Adrenal gland (tissue), 19 donors: ENCODE measurements around the gene SLC6A13. TPM values are rescaled to one million over a fixed set of nuclear protein-coding genes. Genes with fewer than 3 reads are reported as not detected.
"Not testable (repeated sequence)": the region's sequence is repeated elsewhere in the genome, so short reads cannot be mapped to it uniquely, and the experiment has no call there.

Experiments
- DNase-seq, 7 donors: peaks; one replicate each; pipeline ENCODE4 v3.0.0-alpha.2; 2019 to 2020
- H3K27ac ChIP-seq, 5 donors: fragments of 200-600 bp; sonication (generic) in 4 of 5; 1 replicate in 3 of 5; 2 replicates in 2 of 5; pipeline versions ENCODE4 v1.5.1 to v1.8.0; 2016 to 2020; ENCODE audit warnings: mild to moderate bottlenecking in 1 of 5
- H3K27me3 ChIP-seq: fragments of 200-600 bp; 2 replicates; pipeline ENCODE4 v1.8.0; 2021
- H3K36me3 ChIP-seq, 2 donors: fragments of 200-600 bp; replicated peaks in 1 of 2; 1 replicate in 1 of 2; 2 replicates in 1 of 2; pipeline versions ENCODE4 v1.5.1 to v1.8.0; 2018 to 2022
- H3K4me1 ChIP-seq, 2 donors: fragments of 200-600 bp; replicated peaks in 1 of 2; 1 replicate in 1 of 2; 2 replicates in 1 of 2; pipeline versions ENCODE4 v1.5.1 to v1.8.0; 2018 to 2021
- H3K4me3 ChIP-seq, 4 donors: fragments of 200-600 bp; sonication (generic) in 3 of 4; one replicate each; pipeline ENCODE4 v1.5.1; 2016 to 2018
- H3K9me3 ChIP-seq, 3 donors: fragments of 200-600 bp; sonication (generic) in 1 of 3; replicated peaks in 1 of 3; 1 replicate in 2 of 3; 2 replicates in 1 of 3; pipeline versions ENCODE4 v1.5.1 to v1.8.0; 2016 to 2021
- POLR2A ChIP-seq, 2 donors: fragments of 450-650 bp; IDR thresholded peaks; one replicate each; pipeline ENCODE4 v1.6.1; 2017; ENCODE audit warnings: antibody characterized with exemption in 2 of 2, mild to moderate bottlenecking in 2 of 2, moderate library complexity in 1 of 2
- WGBS, 4 donors: extraction: QIAGEN DNeasy Blood & Tissue Kit in 2 of 4; methylation state at CpG; one replicate each; pipeline versions ENCODE4 v1.1.5 to v1.1.7; 2013 to 2017; 5-methylcytosine and 5-hydroxymethylcytosine counted together
- intact Hi-C, 2 donors: fragments of 100-400 bp; cut with DNase I; formaldehyde crosslinking; loops; one replicate each; pipeline versions ENCODE4 v1.14.1 to v1.15.0; 2022 to 2023
- long read RNA-seq, 10 donors: library from polyadenylated mRNA in 3 of 10; unstranded in 2 of 10; stranded (forward) in 1 of 10; transcript quantifications; one replicate each; pipeline ENCODE4 v2.0.0 and lab custom pipeline, GENCODE V29; 2021 to 2026
- polyA plus RNA-seq, 3 donors: library from polyadenylated mRNA; stranded (reverse); fragments of 200-250 nt in 2 of 3; fragments of 350-450 nt in 1 of 3; fragmentation: Illumina TruSeq in 1 of 3; extraction: RNeasy Lipid Tissue Mini Kit (QIAGEN cat#74804) in 1 of 3; gene quantifications; one replicate each; pipeline ENCODE4 v1.2.3, GENCODE V29; 2013 to 2014
- total RNA-seq, 9 donors: library from RNA; depleted of rRNA in 4 of 9; stranded (reverse); fragments of >200 nt in 4 of 9; fragments of 120-200 nt in 1 of 9; fragmentation: NEBNext Ultra II Directional in 1 of 9; extraction: Animal tissue kit (Norgen Biotek cat#: 25700) in 1 of 9; gene quantifications; one replicate each; pipeline versions ENCODE4 v1.1.0 to v1.2.4, GENCODE V29; 2013 to 2023
- TF ChIP-seq, protein P1 (sequence below), 6 experiments: fragments of 450-650 bp in 4 of 6; fragments of 200-600 bp in 2 of 6; sonication (generic) in 1 of 6; IDR thresholded peaks; 1 replicate in 5 of 6; 2 replicates in 1 of 6; pipeline versions ENCODE4 v1.5.1 to v1.8.0; 2016 to 2021; ENCODE audit warnings: antibody characterized with exemption in 6 of 6, mild to moderate bottlenecking in 2 of 6, moderate library complexity in 1 of 6
- donor health status: healthy with polysubstance abuse.
- donor health status: Bipolar disorder and iron deficiency.
- donor health status: DM: yes; HTN: yes; CAD: no.
- donor health status: DM: no; HTN: no; CAD: no.
- donor health status: DM: no; HTN: no; CAD: no.
- donor health status: DM: yes; HTN: yes; CAD: no.

SLC6A13 gene
- total RNA-seq (under 1 TPM in 3 of 9 donors, not detected in 6; 0.22 to 0.95 (median 0.83) TPM), polyA plus RNA-seq (1 to 10 TPM in 1 of 3 donors, under 1 TPM in 2; 0.37 to 1.0 (median 0.46) TPM)
- long read RNA-seq, donor 1 = 0 reads
- long read RNA-seq, donor 2 = 0 reads
- long read RNA-seq, donor 3 = 0 reads
- long read RNA-seq, donor 4 = 0 reads
- long read RNA-seq, donor 5 = 0 reads
- long read RNA-seq, donor 6, partial matches to known transcripts = 0 of 1 reads
- long read RNA-seq, donor 6, other reads (novel, unspliced or antisense) = 1 of 1 reads
- long read RNA-seq, donor 7 = 0 reads
- long read RNA-seq, donor 8 = 0 reads
- long read RNA-seq, donor 9 = 0 reads
- long read RNA-seq, donor 10 = 0 reads

DNA sequence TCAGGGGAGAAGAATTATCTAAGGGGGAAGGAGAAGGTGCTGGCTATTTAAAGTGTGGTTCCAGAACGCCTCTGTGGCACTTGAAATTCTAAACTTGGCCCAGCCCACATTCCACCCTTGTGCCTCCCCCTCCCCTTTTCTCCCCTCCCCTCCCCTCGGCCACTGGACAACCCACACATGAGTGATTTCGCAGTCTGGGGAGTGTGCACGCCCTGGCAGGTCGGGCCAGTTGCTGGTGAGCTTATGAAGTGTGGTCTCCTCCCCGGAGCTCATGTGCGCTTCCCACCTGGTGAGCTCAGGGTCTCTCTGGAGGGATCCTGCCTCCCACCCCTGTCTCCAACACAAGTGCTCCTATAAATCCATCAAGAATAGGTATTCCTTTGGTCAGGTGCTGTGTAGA, at the start of gene SLC6A13:
TSS of gene SLC6A13 (minus strand) at position 20 of the 400 bp plus-strand sequence. CDS start 2,784 bp downstream, outside the sequence.
- no peak within 1 kb of the TSS for H3K4me3 ChIP-seq
- peaks cover 6% of the 10 kb centered on the region for H3K27me3 ChIP-seq
- intact Hi-C loops = no loop called here
- H3K9me3 ChIP-seq = no peaks in the 10 kb centered on the region
- no peak within 1 kb of the TSS for H3K27ac ChIP-seq
- no peaks in the 10 kb centered on the region for H3K4me1 ChIP-seq
- H3K36me3 ChIP-seq = no peaks in the 10 kb centered on the region
- TF ChIP-seq POLR2A (IDR thresholded peaks at IDR 0.05) = no peak
- TF ChIP-seq, protein P1, sequence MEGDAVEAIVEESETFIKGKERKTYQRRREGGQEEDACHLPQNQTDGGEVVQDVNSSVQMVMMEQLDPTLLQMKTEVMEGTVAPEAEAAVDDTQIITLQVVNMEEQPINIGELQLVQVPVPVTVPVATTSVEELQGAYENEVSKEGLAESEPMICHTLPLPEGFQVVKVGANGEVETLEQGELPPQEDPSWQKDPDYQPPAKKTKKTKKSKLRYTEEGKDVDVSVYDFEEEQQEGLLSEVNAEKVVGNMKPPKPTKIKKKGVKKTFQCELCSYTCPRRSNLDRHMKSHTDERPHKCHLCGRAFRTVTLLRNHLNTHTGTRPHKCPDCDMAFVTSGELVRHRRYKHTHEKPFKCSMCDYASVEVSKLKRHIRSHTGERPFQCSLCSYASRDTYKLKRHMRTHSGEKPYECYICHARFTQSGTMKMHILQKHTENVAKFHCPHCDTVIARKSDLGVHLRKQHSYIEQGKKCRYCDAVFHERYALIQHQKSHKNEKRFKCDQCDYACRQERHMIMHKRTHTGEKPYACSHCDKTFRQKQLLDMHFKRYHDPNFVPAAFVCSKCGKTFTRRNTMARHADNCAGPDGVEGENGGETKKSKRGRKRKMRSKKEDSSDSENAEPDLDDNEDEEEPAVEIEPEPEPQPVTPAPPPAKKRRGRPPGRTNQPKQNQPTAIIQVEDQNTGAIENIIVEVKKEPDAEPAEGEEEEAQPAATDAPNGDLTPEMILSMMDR (IDR thresholded peaks at IDR 0.05) = no peak
- no peak for DNase-seq
- WGBS, 4 donors = 21 to 26% (median 24%) methylated on average over 6 to 7 of the region's 7 CpGs

DNA sequence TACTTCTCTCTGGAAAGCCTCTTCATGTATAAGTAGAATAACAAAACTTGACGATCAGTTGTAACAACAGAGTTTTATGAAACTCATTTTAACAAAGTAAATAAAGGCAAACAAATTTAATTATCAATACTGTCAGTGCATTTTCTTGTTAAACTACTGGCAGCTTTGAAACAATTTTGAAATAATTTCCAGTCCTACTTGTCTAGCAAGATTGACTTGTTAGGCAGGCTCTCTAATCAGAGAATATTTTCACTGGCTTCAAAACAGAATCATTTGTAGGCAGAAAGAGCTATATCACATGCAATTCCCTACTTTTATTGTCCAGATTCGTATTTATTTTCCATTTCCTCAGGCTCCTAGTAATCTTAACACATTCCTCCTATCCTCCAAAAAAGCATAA, 45.9 kb upstream of the SLC6A13 start:
- H3K36me3 ChIP-seq = peaks cover 0 to 92% of the 10 kb centered on the region in 2 donors
- DNase-seq = no peak
- H3K4me1 ChIP-seq = peaks cover 0 to 11% of the 10 kb centered on the region in 2 donors
- H3K27me3 ChIP-seq = no peaks in the 10 kb centered on the region
- intact Hi-C loops = no loop called here
- H3K4me3 ChIP-seq = no peak overlapping the region
- WGBS, 4 donors = 87 to 91% (median 88%) methylated on average over 2 of the region's 2 CpGs
- no peak overlapping the region for H3K27ac ChIP-seq
- no peak for TF ChIP-seq POLR2A (IDR thresholded peaks at IDR 0.05)
- TF ChIP-seq, protein P1 (IDR thresholded peaks at IDR 0.05) = no peak
- H3K9me3 ChIP-seq = no peaks in the 10 kb centered on the region

DNA sequence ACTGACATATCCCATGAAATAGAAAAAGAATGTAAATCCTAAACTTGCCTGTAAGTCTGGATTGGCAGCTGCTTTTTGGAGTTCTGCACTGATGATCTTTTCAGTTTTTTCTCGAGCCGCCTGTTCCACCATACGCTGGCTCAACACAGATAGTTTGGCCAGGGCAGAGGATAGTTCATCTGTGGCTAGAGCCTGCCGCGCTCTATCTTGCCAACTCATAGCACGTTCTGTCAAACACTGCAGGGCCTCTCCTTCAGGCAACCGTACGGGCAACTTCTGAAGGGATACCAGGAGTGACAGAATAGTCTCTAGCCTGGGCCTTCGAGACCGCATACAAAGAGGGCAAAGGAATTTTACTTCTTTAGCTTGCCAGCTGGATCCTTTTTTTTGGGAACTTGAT, 44.8 kb upstream of the SLC6A13 start:
- TF ChIP-seq, protein P1 (IDR thresholded peaks at IDR 0.05) = no peak
- H3K27ac ChIP-seq = no peak overlapping the region
- H3K9me3 ChIP-seq = no peaks in the 10 kb centered on the region
- H3K36me3 ChIP-seq = peaks cover 0 to 87% of the 10 kb centered on the region in 2 donors
- H3K4me1 ChIP-seq = peaks cover 0 to 6% of the 10 kb centered on the region in 2 donors
- H3K4me3 ChIP-seq = no peak overlapping the region
- 96 to 99% (median 97%) methylated on average over 10 of the region's 10 CpGs for WGBS, 4 donors
- no peaks in the 10 kb centered on the region for H3K27me3 ChIP-seq
- intact Hi-C loops = no loop called here
- no peak for DNase-seq

DNA sequence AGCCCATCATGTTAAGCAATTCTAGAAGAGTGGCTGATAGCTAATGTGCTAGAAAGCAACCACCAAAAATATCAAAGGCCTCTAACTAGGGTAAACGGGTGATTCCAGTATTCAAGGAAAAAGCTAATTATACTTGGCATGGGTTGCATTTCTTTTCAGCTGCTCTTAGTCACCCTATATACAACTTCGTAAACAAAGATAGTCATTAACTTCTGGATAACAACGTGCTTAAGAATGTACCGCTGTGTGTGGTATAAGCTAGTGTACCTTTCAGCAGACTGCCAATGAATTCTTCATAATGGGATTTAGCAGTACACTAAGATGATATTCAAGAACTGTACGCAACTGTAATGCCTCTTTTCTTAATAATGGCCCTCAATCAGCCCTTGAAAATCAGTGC, 42.2 kb upstream of the SLC6A13 start:
- intact Hi-C loops = no loop called here
- no peak overlapping the region for H3K4me3 ChIP-seq
- H3K9me3 ChIP-seq = no peaks in the 10 kb centered on the region
- TF ChIP-seq POLR2A (IDR thresholded peaks at IDR 0.05) = no peak
- TF ChIP-seq, protein P1 (IDR thresholded peaks at IDR 0.05) = no peak
- H3K36me3 ChIP-seq = peaks cover 0 to 61% of the 10 kb centered on the region in 2 donors
- WGBS, 4 donors = 58 to 74% (median 64%) methylated on average over 5 of the region's 5 CpGs
- H3K27ac ChIP-seq = no peak overlapping the region
- peaks cover 0 to 6% of the 10 kb centered on the region in 2 donors for H3K4me1 ChIP-seq
- DNase-seq = no peak
- H3K27me3 ChIP-seq = no peaks in the 10 kb centered on the region

DNA sequence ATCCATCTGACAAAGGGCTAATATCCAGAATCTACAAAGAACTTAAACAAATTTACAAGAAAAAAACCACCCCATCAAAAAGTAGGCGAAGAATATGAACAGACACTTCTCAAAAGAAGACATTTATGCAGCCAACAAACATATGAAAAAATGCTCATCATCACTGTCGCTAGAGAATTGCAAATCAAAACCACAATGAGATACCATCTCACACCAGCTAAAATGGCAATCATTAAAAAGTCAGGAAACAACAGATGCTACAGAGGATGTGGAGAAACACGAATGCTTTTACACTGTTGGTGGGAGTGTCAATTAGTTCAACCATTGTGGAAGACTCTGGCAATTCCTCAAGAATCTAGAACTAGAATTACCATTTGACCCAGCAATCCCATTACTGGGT, 40.1 kb upstream of the SLC6A13 start:
- H3K4me3 ChIP-seq, H3K27me3 ChIP-seq, intact Hi-C loops, H3K9me3 ChIP-seq, H3K27ac ChIP-seq, H3K4me1 ChIP-seq, DNase-seq: not testable (repeated sequence)
- H3K36me3 ChIP-seq = peaks cover 0 to 52% of the 10 kb centered on the region in 2 donors
- WGBS, 4 donors = 82 to 90% (median 84%) methylated on average over 3 of the region's 3 CpGs

DNA sequence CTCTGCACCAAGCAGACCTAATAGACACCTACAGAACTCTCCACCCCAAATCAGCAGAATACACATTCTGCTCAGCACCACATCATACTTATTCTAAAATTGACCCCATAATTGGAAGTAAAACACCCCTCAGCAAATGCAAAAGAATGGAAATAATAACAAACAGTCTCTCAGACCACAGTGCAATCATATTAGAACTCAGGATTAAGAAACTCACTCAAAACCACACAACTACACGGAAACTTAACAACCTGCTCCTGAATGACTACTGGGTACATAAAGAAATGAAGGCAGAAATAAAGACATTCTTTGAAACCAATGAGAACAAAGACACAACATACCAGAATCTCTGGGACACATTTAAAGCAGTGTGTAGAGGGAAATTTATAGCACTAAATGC, 37.5 kb upstream of the SLC6A13 start:
- 93 to 97% (median 95%) methylated on average over 1 of the region's 1 CpG for WGBS, 4 donors
- H3K4me1 ChIP-seq, H3K4me3 ChIP-seq, H3K9me3 ChIP-seq, intact Hi-C loops, DNase-seq, H3K27me3 ChIP-seq, H3K27ac ChIP-seq: not testable (repeated sequence)
- H3K36me3 ChIP-seq = peaks cover 0 to 50% of the 10 kb centered on the region in 2 donors

DNA sequence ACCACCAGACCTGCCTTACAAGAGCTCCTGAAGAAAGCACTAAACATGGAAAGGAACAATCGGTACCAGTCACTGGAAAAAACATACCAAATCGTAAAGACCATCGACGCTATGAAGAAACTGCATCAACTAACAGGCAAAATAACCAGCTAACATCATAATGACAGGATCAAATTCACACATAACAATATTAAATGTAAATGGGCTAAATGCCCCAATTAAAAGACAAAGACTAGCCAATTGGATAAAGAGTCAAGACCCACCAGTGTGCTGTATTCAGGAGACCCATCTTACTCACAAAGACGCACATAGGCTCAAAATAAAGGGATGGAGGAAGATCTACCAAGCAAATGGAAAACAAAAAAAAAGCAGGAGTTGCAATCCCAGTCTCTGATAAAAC, 36.9 kb upstream of the SLC6A13 start:
- H3K4me1 ChIP-seq, DNase-seq, H3K9me3 ChIP-seq, H3K27me3 ChIP-seq, intact Hi-C loops, H3K4me3 ChIP-seq, H3K27ac ChIP-seq: not testable (repeated sequence)
- 84 to 99% (median 94%) methylated on average over 5 of the region's 5 CpGs for WGBS, 4 donors
- peaks cover 0 to 53% of the 10 kb centered on the region in 2 donors for H3K36me3 ChIP-seq
